ENCODE data around the gene PEX16.

DNA sequence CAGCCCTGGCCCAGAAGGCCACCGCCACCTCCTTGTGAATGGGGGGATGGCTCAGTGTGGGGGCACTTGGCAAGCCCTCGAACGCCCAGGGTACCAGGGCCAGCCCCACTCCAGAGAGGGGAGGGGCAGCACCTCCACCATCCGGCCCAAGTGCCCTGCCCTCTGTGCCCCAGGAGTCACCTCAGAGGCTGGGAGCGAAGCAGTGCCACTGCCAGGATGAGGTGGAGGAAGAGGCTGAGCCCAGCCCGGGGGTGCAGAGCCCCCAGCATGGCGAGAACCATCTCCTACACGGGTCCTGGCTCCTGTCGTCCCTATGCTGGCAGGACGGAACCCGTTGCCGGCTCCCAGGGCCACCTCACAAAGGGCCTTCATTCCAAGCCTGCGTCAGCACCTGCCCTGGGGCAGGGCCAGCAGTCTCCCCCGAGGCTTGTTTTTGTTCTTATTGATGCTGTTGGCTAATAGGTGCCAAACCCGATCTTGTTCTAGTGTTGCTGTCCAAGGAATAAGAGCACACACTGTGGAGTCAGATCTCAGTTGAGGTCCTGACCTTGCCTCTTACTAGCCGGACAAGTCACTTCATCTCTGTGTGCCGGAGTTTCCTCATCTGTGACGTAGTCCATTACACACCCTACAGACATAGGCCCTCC is 10.6 kb downstream of the PEX16 start, which contains the start of gene FREY1:
- TF ChIP-seq, protein P1, sequence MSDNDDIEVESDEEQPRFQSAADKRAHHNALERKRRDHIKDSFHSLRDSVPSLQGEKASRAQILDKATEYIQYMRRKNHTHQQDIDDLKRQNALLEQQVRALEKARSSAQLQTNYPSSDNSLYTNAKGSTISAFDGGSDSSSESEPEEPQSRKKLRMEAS (IDR thresholded peaks at IDR 0.05), result no peak
- no peak for TF ChIP-seq TEAD4 (IDR thresholded peaks at IDR 0.05)
- TF ChIP-seq EP300 (IDR thresholded peaks at IDR 0.05; ENCODE audit: borderline replicate concordance), result no peak
- no peak for TF ChIP-seq TAF1 (IDR thresholded peaks at IDR 0.05; ENCODE audit: low read depth)
- no peak for TF ChIP-seq FOXM1 (IDR thresholded peaks at IDR 0.05; ENCODE audit: borderline replicate concordance, low read depth)
- TF ChIP-seq YY1 (IDR thresholded peaks at IDR 0.05; ENCODE audit: low read depth), result no peak
- TF ChIP-seq RAD21 (IDR thresholded peaks at IDR 0.05; ENCODE audit: low read depth), result no peak
- TF ChIP-seq NFIC (IDR thresholded peaks at IDR 0.05), result no peak
- TF ChIP-seq ZBTB7A (IDR thresholded peaks at IDR 0.05; ENCODE audit: low read depth), result no peak
- TF ChIP-seq CREB1 (IDR thresholded peaks at IDR 0.05; ENCODE audit: low read depth), result no peak
- no peak for TF ChIP-seq CEBPB (IDR thresholded peaks at IDR 0.05)
- TF ChIP-seq, protein P2, sequence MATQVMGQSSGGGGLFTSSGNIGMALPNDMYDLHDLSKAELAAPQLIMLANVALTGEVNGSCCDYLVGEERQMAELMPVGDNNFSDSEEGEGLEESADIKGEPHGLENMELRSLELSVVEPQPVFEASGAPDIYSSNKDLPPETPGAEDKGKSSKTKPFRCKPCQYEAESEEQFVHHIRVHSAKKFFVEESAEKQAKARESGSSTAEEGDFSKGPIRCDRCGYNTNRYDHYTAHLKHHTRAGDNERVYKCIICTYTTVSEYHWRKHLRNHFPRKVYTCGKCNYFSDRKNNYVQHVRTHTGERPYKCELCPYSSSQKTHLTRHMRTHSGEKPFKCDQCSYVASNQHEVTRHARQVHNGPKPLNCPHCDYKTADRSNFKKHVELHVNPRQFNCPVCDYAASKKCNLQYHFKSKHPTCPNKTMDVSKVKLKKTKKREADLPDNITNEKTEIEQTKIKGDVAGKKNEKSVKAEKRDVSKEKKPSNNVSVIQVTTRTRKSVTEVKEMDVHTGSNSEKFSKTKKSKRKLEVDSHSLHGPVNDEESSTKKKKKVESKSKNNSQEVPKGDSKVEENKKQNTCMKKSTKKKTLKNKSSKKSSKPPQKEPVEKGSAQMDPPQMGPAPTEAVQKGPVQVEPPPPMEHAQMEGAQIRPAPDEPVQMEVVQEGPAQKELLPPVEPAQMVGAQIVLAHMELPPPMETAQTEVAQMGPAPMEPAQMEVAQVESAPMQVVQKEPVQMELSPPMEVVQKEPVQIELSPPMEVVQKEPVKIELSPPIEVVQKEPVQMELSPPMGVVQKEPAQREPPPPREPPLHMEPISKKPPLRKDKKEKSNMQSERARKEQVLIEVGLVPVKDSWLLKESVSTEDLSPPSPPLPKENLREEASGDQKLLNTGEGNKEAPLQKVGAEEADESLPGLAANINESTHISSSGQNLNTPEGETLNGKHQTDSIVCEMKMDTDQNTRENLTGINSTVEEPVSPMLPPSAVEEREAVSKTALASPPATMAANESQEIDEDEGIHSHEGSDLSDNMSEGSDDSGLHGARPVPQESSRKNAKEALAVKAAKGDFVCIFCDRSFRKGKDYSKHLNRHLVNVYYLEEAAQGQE (IDR thresholded peaks at IDR 0.05; ENCODE audit: low read depth), result no peak
